ENCODE results near the gene SLC6A13.

DNA sequence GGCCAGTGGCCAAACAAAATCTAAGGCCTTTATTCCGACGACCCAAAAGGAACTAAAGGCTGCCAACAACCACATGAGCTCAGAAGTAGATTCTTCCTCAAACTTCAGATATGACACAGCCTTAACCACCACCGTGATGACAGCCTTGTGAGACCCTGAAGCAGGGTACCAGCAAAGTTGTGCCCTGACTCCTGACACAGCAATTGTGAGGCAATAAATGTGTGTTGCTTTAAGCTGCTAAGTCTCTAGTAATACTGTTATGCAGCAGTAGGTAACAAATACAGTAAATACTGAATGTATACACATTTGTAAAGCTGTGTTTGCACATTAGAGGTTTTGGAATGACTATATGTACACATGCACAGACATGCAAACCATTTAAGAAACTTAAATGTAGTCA, 10.7 kb upstream of the SLC6A13 start:
- TF ChIP-seq, protein P1, sequence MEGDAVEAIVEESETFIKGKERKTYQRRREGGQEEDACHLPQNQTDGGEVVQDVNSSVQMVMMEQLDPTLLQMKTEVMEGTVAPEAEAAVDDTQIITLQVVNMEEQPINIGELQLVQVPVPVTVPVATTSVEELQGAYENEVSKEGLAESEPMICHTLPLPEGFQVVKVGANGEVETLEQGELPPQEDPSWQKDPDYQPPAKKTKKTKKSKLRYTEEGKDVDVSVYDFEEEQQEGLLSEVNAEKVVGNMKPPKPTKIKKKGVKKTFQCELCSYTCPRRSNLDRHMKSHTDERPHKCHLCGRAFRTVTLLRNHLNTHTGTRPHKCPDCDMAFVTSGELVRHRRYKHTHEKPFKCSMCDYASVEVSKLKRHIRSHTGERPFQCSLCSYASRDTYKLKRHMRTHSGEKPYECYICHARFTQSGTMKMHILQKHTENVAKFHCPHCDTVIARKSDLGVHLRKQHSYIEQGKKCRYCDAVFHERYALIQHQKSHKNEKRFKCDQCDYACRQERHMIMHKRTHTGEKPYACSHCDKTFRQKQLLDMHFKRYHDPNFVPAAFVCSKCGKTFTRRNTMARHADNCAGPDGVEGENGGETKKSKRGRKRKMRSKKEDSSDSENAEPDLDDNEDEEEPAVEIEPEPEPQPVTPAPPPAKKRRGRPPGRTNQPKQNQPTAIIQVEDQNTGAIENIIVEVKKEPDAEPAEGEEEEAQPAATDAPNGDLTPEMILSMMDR (IDR thresholded peaks at IDR 0.05; ENCODE audit: low read depth, low read length) = no peak
- TF ChIP-seq POLR2A (IDR thresholded peaks at IDR 0.05; ENCODE audit: extremely low read depth, insufficient read length) = no peak
- TF ChIP-seq, protein P2, sequence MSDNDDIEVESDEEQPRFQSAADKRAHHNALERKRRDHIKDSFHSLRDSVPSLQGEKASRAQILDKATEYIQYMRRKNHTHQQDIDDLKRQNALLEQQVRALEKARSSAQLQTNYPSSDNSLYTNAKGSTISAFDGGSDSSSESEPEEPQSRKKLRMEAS (IDR thresholded peaks at IDR 0.05; ENCODE audit: low read depth, low read length) = no peak
